ENCODE measurements around the gene TMEM40.

Gene TMEM40

DNA sequence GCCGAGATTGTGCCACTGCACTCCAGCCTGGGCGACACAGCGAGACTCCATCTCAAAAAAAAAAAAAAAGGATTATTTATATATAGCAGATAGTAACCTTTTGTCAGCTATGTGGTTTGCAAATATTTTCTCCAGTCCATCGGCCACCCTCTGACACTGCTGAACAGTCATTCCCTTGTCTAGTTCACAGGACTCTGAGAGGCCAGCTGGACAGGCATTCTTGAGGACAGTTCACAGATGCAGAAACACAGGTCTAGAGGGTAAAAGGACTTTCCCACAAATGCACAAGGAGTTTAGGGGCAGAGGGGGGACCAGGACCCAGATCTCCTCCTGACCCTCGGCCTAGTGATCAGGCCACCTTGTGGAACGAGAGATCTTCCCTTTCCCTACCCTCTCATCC is 7.5 kb upstream of the TMEM40 start (continued):
- TF ChIP-seq, protein P1, sequence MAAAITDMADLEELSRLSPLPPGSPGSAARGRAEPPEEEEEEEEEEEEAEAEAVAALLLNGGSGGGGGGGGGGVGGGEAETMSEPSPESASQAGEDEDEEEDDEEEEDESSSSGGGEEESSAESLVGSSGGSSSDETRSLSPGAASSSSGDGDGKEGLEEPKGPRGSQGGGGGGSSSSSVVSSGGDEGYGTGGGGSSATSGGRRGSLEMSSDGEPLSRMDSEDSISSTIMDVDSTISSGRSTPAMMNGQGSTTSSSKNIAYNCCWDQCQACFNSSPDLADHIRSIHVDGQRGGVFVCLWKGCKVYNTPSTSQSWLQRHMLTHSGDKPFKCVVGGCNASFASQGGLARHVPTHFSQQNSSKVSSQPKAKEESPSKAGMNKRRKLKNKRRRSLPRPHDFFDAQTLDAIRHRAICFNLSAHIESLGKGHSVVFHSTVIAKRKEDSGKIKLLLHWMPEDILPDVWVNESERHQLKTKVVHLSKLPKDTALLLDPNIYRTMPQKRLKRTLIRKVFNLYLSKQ (tag by site-specific recombination; IDR thresholded peaks at IDR 0.05; ENCODE audit: borderline replicate concordance): no peak
- TF ChIP-seq WT1 (tag by site-specific recombination; IDR thresholded peaks at IDR 0.05): no peak
- TF ChIP-seq ZNF266 (tag by site-specific recombination; IDR thresholded peaks at IDR 0.05; ENCODE audit: low read depth): no peak
- no peak for TF ChIP-seq ZNF677 (tag by site-specific recombination; IDR thresholded peaks at IDR 0.05)
- no peak for TF ChIP-seq KLF9 (tag by site-specific recombination; IDR thresholded peaks at IDR 0.05; ENCODE audit: low read depth)
- TF ChIP-seq, protein P2, sequence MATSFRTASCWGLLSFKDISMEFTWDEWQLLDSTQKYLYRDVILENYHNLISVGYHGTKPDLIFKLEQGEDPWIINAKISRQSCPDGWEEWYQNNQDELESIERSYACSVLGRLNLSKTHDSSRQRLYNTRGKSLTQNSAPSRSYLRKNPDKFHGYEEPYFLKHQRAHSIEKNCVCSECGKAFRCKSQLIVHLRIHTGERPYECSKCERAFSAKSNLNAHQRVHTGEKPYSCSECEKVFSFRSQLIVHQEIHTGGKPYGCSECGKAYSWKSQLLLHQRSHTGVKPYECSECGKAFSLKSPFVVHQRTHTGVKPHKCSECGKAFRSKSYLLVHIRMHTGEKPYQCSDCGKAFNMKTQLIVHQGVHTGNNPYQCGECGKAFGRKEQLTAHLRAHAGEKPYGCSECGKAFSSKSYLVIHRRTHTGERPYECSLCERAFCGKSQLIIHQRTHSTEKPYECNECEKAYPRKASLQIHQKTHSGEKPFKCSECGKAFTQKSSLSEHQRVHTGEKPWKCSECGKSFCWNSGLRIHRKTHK (tag by site-specific recombination; IDR thresholded peaks at IDR 0.05): no peak
- no peak for TF ChIP-seq ZIC2 (tag by site-specific recombination; IDR thresholded peaks at IDR 0.05)
- TF ChIP-seq ZNF654 (tag by site-specific recombination; IDR thresholded peaks at IDR 0.05; ENCODE audit: low read depth): no peak
- TF ChIP-seq, protein P3, sequence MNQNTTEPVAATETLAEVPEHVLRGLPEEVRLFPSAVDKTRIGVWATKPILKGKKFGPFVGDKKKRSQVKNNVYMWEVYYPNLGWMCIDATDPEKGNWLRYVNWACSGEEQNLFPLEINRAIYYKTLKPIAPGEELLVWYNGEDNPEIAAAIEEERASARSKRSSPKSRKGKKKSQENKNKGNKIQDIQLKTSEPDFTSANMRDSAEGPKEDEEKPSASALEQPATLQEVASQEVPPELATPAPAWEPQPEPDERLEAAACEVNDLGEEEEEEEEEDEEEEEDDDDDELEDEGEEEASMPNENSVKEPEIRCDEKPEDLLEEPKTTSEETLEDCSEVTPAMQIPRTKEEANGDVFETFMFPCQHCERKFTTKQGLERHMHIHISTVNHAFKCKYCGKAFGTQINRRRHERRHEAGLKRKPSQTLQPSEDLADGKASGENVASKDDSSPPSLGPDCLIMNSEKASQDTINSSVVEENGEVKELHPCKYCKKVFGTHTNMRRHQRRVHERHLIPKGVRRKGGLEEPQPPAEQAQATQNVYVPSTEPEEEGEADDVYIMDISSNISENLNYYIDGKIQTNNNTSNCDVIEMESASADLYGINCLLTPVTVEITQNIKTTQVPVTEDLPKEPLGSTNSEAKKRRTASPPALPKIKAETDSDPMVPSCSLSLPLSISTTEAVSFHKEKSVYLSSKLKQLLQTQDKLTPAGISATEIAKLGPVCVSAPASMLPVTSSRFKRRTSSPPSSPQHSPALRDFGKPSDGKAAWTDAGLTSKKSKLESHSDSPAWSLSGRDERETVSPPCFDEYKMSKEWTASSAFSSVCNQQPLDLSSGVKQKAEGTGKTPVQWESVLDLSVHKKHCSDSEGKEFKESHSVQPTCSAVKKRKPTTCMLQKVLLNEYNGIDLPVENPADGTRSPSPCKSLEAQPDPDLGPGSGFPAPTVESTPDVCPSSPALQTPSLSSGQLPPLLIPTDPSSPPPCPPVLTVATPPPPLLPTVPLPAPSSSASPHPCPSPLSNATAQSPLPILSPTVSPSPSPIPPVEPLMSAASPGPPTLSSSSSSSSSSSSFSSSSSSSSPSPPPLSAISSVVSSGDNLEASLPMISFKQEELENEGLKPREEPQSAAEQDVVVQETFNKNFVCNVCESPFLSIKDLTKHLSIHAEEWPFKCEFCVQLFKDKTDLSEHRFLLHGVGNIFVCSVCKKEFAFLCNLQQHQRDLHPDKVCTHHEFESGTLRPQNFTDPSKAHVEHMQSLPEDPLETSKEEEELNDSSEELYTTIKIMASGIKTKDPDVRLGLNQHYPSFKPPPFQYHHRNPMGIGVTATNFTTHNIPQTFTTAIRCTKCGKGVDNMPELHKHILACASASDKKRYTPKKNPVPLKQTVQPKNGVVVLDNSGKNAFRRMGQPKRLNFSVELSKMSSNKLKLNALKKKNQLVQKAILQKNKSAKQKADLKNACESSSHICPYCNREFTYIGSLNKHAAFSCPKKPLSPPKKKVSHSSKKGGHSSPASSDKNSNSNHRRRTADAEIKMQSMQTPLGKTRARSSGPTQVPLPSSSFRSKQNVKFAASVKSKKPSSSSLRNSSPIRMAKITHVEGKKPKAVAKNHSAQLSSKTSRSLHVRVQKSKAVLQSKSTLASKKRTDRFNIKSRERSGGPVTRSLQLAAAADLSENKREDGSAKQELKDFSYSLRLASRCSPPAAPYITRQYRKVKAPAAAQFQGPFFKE (tag by site-specific recombination; IDR thresholded peaks at IDR 0.05; ENCODE audit: borderline replicate concordance): no peak
- TF ChIP-seq ZNF558 (tag by site-specific recombination; IDR thresholded peaks at IDR 0.05): no peak

DNA sequence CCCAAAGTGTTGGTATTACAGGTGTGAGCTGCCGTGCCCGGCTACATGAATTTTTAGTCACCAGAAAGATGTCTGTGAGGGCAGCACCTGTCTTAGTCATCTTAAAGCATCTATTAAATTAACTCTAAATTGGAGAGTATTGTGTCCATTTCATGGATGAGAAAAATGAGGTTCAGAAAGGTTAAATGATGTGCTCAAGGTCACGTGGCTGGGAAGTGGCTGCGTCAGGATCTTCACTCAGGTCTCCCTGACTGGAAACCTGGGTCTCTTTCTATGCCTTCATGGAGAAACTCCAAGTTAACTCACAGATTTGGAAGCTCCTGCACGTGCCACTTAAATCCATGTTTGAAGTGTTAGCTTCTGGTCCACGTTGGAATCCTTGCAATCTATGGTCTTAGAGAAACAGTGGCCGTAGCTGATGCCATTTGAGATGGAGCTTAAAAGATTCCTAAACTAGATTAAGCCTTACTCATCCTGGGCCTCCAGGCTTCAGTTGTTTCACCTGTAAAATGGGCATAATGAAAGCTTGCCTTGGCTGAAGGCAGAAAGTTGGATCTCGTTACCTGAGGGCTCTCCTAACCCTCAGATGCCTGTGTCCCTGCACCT is 5.2 kb upstream of the TMEM40 start:
- Histone ChIP-seq H3K27ac (ENCODE audit: extremely low read depth, low read depth, low read length) (no peak overlapping the region), H3K36me3 (ENCODE audit: control insufficient read depth in 2 of 2, insufficient read depth in 1 of 2, low read length in 2 of 2) (no peaks in the 10 kb centered on the region), H3K9me3 (ENCODE audit: control insufficient read depth, insufficient read depth, low read depth, low read length) (no peaks in the 10 kb centered on the region), H3K4me1 (ENCODE audit: control insufficient read depth, insufficient read depth, low read length) (no peaks in the 10 kb centered on the region), H3K4me3 (ENCODE audit: low read depth, low read length) (no peak overlapping the region)
- TF ChIP-seq, protein P4, sequence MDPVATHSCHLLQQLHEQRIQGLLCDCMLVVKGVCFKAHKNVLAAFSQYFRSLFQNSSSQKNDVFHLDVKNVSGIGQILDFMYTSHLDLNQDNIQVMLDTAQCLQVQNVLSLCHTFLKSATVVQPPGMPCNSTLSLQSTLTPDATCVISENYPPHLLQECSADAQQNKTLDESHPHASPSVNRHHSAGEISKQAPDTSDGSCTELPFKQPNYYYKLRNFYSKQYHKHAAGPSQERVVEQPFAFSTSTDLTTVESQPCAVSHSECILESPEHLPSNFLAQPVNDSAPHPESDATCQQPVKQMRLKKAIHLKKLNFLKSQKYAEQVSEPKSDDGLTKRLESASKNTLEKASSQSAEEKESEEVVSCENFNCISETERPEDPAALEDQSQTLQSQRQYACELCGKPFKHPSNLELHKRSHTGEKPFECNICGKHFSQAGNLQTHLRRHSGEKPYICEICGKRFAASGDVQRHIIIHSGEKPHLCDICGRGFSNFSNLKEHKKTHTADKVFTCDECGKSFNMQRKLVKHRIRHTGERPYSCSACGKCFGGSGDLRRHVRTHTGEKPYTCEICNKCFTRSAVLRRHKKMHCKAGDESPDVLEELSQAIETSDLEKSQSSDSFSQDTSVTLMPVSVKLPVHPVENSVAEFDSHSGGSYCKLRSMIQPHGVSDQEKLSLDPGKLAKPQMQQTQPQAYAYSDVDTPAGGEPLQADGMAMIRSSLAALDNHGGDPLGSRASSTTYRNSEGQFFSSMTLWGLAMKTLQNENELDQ (tag by site-specific recombination; IDR thresholded peaks at IDR 0.05; ENCODE audit: low read depth): no peak
- peak; percentile 35; the same call in 1 of the 2 replicates for TF ChIP-seq ZNF664 (tag by site-specific recombination; IDR thresholded peaks at IDR 0.05)
- POLR2A ChIA-PET: interaction anchor here (0.7 kb wide), 1 partner anchor 299 kb away, joined by 3 read pairs; no protein-coding TSS in a partner anchor
- CTCF ChIA-PET: interaction anchor here (0.7 kb wide), 1 partner anchor 35 kb away, joined by 3 read pairs; no protein-coding TSS in a partner anchor

All from HEK293 (cell line).